Urinary bladder (tissue), 4 donors: Measurements from ENCODE around the gene MAGI3. TPM values are rescaled to one million over a fixed set of nuclear protein-coding genes. Genes with fewer than 3 reads are reported as not detected.
"Not testable (repeated sequence)": the region's sequence is repeated elsewhere in the genome, so short reads cannot be mapped to it uniquely, and the experiment has no call there.

Experiments used
- DNase-seq: peaks from one replicate; pipeline ENCODE4 v3.0.0-alpha.2; 2015; ENCODE audit errors: extremely low spot score
- H3K27ac ChIP-seq: one replicate; pipeline ENCODE4 v1.5.1; 2013; ENCODE audit warnings: low read depth, mild to moderate bottlenecking, moderate library complexity
- H3K36me3 ChIP-seq: one replicate; pipeline ENCODE4 v1.6.1; 2013; ENCODE audit warnings: mild to moderate bottlenecking, moderate library complexity; ENCODE audit not compliant: insufficient read depth
- H3K4me1 ChIP-seq: one replicate; pipeline ENCODE4 v1.6.1; 2013; ENCODE audit warnings: mild to moderate bottlenecking, moderate library complexity; ENCODE audit not compliant: insufficient read depth
- H3K4me3 ChIP-seq: one replicate; pipeline ENCODE4 v1.5.1; 2013; ENCODE audit warnings: low read depth, low read length
- WGBS: extraction: QIAGEN DNeasy Blood & Tissue Kit; methylation state at CpG from one replicate; pipeline ENCODE4 v1.1.7; 2013; 5-methylcytosine and 5-hydroxymethylcytosine counted together
- polyA plus RNA-seq: library from polyadenylated mRNA; stranded (reverse); fragments of 200-250 nt; gene quantifications from one replicate; pipeline ENCODE4 v1.2.3, GENCODE V29; 2013
- total RNA-seq: library from RNA; depleted of rRNA; stranded (reverse); fragments of >200 nt; gene quantifications from one replicate; pipeline ENCODE4 v1.2.3, GENCODE V29; 2014
- donor health status: healthy with polysubstance abuse.
- donor health status: healthy.

MAGI3 gene
- total and polyA plus RNA-seq, 2 donors: 6.1 to 34.7 TPM

GRCh38 chr1:113485131-113485530 is 94.8 kb downstream of the MAGI3 start:
- H3K4me1 ChIP-seq, H3K27ac ChIP-seq, DNase-seq, H3K4me3 ChIP-seq, H3K36me3 ChIP-seq: not testable (repeated sequence)
- WGBS: 95% methylated on average over 3 of the region's 3 CpGs

- no peak for DNase-seq
Measured at GRCh38 chr1:113488576-113489177, 98.4 kb downstream of the MAGI3 start.

DNA sequence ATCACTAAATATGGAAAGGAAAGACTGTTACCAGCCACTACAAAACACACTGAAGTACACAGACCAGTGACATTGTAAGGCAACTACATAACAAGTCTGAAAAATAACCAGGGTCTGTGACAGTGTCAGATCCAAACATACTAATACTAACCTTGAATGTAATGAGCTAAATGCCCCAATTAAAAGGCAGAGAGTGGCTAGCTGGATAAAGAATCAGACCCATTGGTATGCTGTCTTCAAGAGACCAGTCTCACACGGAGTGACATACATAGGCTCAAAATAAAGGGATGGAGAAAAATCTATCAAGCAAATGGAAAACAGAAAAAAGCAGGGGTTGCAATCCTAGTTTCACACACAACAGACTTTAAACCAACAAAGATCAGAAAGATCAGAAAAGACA is 100.1 kb downstream of the MAGI3 start:
- Histone ChIP-seq H3K4me1 (no peaks in the 10 kb centered on the region), H3K36me3 (no peaks in the 10 kb centered on the region), H3K4me3 (no peak overlapping the region), H3K27ac (no peak overlapping the region)
- DNase-seq: no peak
- 96% methylated on average over 1 of the region's 1 CpG for WGBS

More at GRCh38 chr1:113488576-113489177, 98.4 kb downstream of the MAGI3 start:
- no peak overlapping the region for H3K27ac ChIP-seq
- 89% methylated on average over 4 of the region's 4 CpGs for WGBS
- no peaks in the 10 kb centered on the region for H3K4me1 ChIP-seq
- no peaks in the 10 kb centered on the region for H3K36me3 ChIP-seq
- no peak overlapping the region for H3K4me3 ChIP-seq

DNA sequence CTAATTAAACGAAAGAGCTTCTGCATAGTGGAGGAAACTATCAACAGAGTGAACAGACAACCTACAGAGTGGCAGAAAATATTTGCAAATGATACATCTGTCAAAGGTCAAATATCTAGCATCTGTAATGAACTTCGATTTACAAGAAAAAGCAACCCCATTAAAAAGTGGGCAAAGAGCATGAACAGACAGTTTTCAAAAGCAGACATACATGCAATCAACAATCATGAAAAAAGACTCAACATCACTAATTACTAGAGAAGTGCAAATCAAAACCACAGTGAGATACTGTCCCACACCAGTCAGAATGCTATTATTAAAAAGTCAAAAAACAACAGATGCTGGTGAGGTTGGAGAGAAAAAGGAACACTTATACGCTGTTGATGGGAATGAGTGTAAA is 103.2 kb downstream of the MAGI3 start:
- no peak for DNase-seq
- 99% methylated on average over 3 of the region's 3 CpGs for WGBS
- no peaks in the 10 kb centered on the region for H3K36me3 ChIP-seq
- H3K4me3 ChIP-seq: no peak overlapping the region
- H3K27ac ChIP-seq: no peak overlapping the region
- H3K4me1 ChIP-seq: no peaks in the 10 kb centered on the region

DNA sequence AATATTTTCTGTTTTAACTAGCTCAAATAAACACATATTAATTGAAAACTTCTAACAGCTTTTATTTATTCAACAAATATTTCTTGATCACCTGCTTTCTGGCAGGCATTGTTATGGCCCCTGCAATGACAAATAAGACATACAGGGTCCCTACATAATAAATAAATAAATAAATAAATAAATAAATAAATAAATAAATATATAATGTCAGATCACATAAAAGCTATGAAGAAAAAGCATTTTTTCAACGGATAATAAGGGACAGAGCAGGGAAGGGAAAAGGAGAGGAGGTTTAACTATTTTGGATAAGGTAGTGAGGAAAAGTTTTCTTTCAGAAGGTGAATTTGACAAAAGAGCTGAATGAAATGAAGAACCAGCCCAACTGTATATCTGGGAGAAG is 115.0 kb downstream of the MAGI3 start:
- no peaks in the 10 kb centered on the region for H3K4me1 ChIP-seq
- 90% methylated on average over 1 of the region's 1 CpG for WGBS
- H3K27ac ChIP-seq: no peak overlapping the region
- no peak overlapping the region for H3K4me3 ChIP-seq
- no peak for DNase-seq
- H3K36me3 ChIP-seq: no peaks in the 10 kb centered on the region

DNA sequence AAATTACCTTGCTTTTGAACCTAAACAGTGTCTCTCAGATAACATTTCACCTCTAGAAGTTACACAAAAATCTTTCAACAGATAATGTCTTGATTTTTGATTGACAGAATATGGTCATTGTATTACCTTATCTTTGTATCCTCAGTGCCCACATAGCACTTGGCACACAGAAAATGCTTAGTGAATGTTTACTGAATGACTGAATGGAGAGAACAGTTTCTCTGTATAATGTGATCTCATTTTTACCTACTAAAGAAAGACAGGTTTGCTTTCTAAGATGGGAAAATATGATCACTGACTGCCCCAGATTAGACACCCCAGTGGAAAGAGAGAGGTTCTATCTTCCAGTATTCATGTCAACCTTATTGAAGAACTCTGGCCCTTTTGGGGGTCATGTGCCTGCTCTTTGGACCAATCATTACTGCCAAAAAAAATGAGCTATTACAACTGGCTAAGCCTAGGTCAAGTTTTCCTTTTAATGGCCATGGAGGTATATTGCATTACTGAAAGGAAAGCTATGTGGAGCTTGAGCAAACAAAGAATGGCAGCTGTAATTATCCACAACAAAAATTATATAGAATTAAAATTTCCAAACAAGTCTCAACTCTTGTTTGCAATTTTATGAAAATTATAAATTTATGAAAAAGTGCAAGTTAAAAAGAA is 117.4 kb downstream of the MAGI3 start:
- H3K27ac ChIP-seq: no peak overlapping the region
- no peak for DNase-seq
- no peak overlapping the region for H3K4me3 ChIP-seq
- no peaks in the 10 kb centered on the region for H3K4me1 ChIP-seq
- no peaks in the 10 kb centered on the region for H3K36me3 ChIP-seq

- H3K36me3 ChIP-seq: no peaks in the 10 kb centered on the region
- no peak overlapping the region for H3K27ac ChIP-seq
- 43% methylated on average over 2 of the region's 2 CpGs for WGBS
- no peaks in the 10 kb centered on the region for H3K4me1 ChIP-seq
- H3K4me3 ChIP-seq: no peak overlapping the region
- DNase-seq: no peak
Measured at GRCh38 chr1:113508364-113509164, 118.2 kb downstream of the MAGI3 start.

DNA sequence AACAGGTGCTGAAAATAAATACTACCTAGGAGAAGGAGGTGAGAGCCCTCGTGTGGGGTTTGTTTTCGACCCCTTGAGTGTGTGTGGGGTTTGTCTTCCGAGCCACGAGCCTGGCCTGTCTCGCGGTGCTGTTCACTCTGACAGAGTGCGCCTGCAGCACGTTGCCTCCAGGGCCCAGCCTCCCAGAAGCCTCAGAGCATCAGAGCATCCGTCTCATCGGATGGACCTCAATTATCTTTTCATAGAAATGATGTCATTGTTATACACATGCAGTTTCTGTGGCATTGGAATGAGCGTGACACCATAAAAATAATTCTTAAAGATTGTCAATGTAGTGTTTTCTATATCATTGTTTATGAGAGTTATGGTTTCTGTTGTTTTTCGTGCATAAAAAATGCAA is 119.5 kb downstream of the MAGI3 start:
- WGBS: 95% methylated on average over 6 of the region's 12 CpGs
- H3K4me3 ChIP-seq, H3K36me3 ChIP-seq, H3K4me1 ChIP-seq, DNase-seq, H3K27ac ChIP-seq: not testable (repeated sequence)

GRCh38 chr1:113511269-113511668 is 121.0 kb downstream of the MAGI3 start:
- 97% methylated on average over 2 of the region's 2 CpGs for WGBS
- no peak overlapping the region for H3K4me3 ChIP-seq
- H3K27ac ChIP-seq: no peak overlapping the region
- H3K4me1 ChIP-seq: no peaks in the 10 kb centered on the region
- no peaks in the 10 kb centered on the region for H3K36me3 ChIP-seq
- no peak for DNase-seq

DNA sequence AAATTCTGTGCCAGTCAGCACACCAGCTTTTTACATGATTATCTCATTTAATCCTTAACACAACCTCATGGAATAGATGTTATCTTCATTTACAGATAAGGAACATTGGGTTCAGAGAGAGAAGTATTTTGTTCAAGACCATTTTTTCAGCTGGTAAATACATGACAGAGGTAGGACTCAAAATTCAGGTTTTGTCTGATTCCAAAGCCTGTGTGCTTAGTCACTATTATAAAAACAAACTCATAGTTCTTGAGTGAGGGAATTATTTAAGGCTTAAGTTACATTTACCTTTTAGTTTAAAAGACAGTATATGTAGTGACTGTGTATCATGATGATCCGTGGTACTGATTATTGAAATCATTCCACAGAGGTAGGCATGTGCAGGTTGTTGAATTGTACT is 125.2 kb downstream of the MAGI3 start:
- no peak overlapping the region for H3K27ac ChIP-seq
- H3K4me1 ChIP-seq: no peaks in the 10 kb centered on the region
- 93% methylated on average over 1 of the region's 1 CpG for WGBS
- no peak for DNase-seq
- H3K4me3 ChIP-seq: no peak overlapping the region
- no peaks in the 10 kb centered on the region for H3K36me3 ChIP-seq

DNA sequence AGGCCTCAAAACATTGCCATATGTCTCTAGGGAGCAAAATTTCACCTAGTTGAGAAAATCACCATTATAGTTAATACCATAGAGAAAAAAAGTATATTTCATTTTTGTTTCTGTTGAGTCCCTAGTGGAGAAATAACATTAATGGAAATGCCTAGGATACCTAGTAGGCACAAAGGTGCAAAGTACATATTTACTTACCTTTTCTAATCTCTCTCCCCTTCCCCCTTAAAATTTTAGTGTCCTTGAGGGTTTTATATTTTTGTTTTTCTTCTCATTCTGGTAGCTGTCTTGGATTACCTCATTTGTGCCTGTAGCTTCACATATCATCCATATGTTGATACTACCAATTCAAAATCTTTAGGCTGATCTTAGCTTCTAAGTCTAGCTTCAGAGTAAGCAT is 127.0 kb downstream of the MAGI3 start:
- no peak for DNase-seq
- H3K36me3 ChIP-seq: no peaks in the 10 kb centered on the region

GRCh38 chr1:113517983-113518382 is 127.7 kb downstream of the MAGI3 start:
- Histone ChIP-seq H3K27ac (no peak overlapping the region), H3K36me3 (no peaks in the 10 kb centered on the region), H3K4me3 (no peak overlapping the region), H3K4me1 (no peaks in the 10 kb centered on the region)
- no peak for DNase-seq

More for the DNA sequence above, 127.0 kb downstream of the MAGI3 start:
- Histone ChIP-seq H3K27ac (no peak overlapping the region), H3K4me3 (no peak overlapping the region), H3K4me1 (no peaks in the 10 kb centered on the region)

- Histone ChIP-seq H3K36me3 (no peaks in the 10 kb centered on the region), H3K27ac (no peak overlapping the region), H3K4me3 (no peak overlapping the region), H3K4me1 (no peaks in the 10 kb centered on the region)
- no peak for DNase-seq
Measured at GRCh38 chr1:113519556-113519955, 129.2 kb downstream of the MAGI3 start.

GRCh38 chr1:113530021-113530420 is 139.7 kb downstream of the MAGI3 start:
- 70% methylated on average over 4 of the region's 4 CpGs for WGBS
- no peak for DNase-seq
- Histone ChIP-seq H3K4me3 (no peak overlapping the region), H3K27ac (no peak overlapping the region), H3K36me3 (no peaks in the 10 kb centered on the region), H3K4me1 (no peaks in the 10 kb centered on the region)
